SJSA1 (cell line): ENCODE data around the gene TRIM71. TPM values are rescaled to one million over a fixed set of nuclear protein-coding genes. Genes with fewer than 3 reads are reported as not detected.
"Not testable (repeated sequence)": the region's sequence is repeated elsewhere in the genome, so short reads cannot be mapped to it uniquely, and the experiment has no call there.

Source experiments
- DNase-seq, 2 experiments: peaks; one replicate each; pipeline ENCODE4 v3.0.0-alpha.2; 2015 to 2020; ENCODE audit warnings: low spot score in 2 of 2, low read depth in 1 of 2
- H3K27ac ChIP-seq: fragments of 250-450 bp; sonication (Bioruptor Pico); 2 replicates; pipeline ENCODE4 v1.5.1; 2020; ENCODE audit warnings: mild to moderate bottlenecking, moderate library complexity
- H3K27me3 ChIP-seq: fragments of 250-450 bp; sonication (Bioruptor Pico); replicated peaks from 2 replicates; pipeline ENCODE4 v1.5.1; 2020; ENCODE audit warnings: mild to moderate bottlenecking, moderate library complexity
- H3K36me3 ChIP-seq: fragments of 250-450 bp; sonication (Bioruptor Pico); 2 replicates; pipeline ENCODE4 v1.5.1; 2020; ENCODE audit warnings: mild to moderate bottlenecking
- H3K4me1 ChIP-seq: fragments of 250-450 bp; sonication (Bioruptor Pico); replicated peaks from 2 replicates; pipeline ENCODE4 v1.6.1; 2021; ENCODE audit warnings: mild to moderate bottlenecking
- H3K4me3 ChIP-seq: fragments of 250-450 bp; sonication (Bioruptor Pico); 2 replicates; pipeline ENCODE4 v1.5.1; 2020; ENCODE audit warnings: mild to moderate bottlenecking
- H3K9me3 ChIP-seq: fragments of 250-450 bp; sonication (Bioruptor Pico); replicated peaks from 2 replicates; pipeline ENCODE4 v1.5.1; 2020; ENCODE audit warnings: mild to moderate bottlenecking
- total RNA-seq: library from RNA; depleted of rRNA; stranded (reverse); fragments of >200 nt; shearing (Covaris generic); gene quantifications from 2 replicates; pipeline ENCODE4 v1.2.3, GENCODE V29; 2014

Gene TRIM71
- total RNA-seq, 1 experiment from 2014 or later = under 0.01 TPM

DNA sequence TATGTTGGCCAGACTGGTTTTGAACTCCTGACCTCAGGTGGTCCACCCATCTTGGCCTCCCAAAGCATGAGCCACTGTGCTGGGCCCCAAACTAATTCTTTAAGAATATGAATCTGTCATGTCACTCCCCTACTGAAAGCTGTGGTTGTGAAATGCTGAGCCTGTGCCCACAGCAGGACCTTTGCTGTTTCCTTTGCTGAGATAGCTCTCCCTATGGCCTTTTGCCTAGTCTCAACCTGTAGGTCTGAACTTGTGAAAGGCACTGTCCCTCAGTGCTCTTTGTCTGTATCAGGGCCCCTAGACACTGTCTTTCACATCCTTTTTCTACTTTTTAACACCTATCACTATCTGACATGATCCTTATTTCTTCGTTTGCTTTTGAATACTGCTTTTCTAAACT, 70.9 kb downstream of the TRIM71 start:
- Histone ChIP-seq H3K4me3 (no peak overlapping the region), H3K36me3 (no peaks in the 10 kb centered on the region), H3K4me1 (no peaks in the 10 kb centered on the region), H3K27me3 (0 out of 2 replicates have a peak, but pooled peaks cover 2% of the 10 kb centered on the region), H3K9me3 (no peaks in the 10 kb centered on the region), H3K27ac (no peak overlapping the region)
- DNase-seq = no peak

DNA sequence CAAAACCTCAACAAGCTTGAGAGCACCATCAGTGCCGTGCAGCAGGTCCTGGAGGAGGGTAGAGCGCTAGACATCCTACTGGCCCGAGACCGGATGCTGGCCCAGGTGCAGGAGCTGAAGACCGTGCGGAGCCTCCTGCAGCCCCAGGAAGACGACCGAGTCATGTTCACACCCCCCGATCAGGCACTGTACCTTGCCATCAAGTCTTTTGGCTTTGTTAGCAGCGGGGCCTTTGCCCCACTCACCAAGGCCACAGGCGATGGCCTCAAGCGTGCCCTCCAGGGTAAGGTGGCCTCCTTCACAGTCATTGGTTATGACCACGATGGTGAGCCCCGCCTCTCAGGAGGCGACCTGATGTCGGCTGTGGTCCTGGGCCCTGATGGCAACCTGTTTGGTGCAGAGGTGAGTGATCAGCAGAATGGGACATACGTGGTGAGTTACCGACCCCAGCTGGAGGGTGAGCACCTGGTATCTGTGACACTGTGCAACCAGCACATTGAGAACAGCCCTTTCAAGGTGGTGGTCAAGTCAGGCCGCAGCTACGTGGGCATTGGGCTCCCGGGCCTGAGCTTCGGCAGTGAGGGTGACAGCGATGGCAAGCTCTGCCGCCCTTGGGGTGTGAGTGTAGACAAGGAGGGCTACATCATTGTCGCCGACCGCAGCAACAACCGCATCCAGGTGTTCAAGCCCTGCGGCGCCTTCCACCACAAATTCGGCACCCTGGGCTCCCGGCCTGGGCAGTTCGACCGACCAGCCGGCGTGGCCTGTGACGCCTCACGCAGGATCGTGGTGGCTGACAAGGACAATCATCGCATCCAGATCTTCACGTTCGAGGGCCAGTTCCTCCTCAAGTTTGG, 72.9 kb downstream of the TRIM71 start:
- H3K4me3 ChIP-seq = no peak overlapping the region
- no peaks in the 10 kb centered on the region for H3K36me3 ChIP-seq
- H3K9me3 ChIP-seq = no peaks in the 10 kb centered on the region
- DNase-seq = no peak
- no peak overlapping the region for H3K27ac ChIP-seq
- no peaks in the 10 kb centered on the region for H3K4me1 ChIP-seq
- peaks cover 11% of the 10 kb centered on the region for H3K27me3 ChIP-seq

DNA sequence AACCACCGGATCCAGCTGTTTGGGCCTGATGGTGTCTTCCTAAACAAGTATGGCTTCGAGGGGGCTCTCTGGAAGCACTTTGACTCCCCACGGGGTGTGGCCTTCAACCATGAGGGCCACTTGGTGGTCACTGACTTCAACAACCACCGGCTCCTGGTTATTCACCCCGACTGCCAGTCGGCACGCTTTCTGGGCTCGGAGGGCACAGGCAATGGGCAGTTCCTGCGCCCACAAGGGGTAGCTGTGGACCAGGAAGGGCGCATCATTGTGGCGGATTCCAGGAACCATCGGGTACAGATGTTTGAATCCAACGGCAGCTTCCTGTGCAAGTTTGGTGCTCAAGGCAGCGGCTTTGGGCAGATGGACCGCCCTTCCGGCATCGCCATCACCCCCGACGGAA, 73.6 kb downstream of the TRIM71 start:
- Histone ChIP-seq H3K4me3 (no peak overlapping the region), H3K36me3 (no peaks in the 10 kb centered on the region), H3K27me3 (peaks cover 17% of the 10 kb centered on the region), H3K9me3 (no peaks in the 10 kb centered on the region), H3K27ac (no peak overlapping the region), H3K4me1 (no peaks in the 10 kb centered on the region)
- no peak for DNase-seq

DNA sequence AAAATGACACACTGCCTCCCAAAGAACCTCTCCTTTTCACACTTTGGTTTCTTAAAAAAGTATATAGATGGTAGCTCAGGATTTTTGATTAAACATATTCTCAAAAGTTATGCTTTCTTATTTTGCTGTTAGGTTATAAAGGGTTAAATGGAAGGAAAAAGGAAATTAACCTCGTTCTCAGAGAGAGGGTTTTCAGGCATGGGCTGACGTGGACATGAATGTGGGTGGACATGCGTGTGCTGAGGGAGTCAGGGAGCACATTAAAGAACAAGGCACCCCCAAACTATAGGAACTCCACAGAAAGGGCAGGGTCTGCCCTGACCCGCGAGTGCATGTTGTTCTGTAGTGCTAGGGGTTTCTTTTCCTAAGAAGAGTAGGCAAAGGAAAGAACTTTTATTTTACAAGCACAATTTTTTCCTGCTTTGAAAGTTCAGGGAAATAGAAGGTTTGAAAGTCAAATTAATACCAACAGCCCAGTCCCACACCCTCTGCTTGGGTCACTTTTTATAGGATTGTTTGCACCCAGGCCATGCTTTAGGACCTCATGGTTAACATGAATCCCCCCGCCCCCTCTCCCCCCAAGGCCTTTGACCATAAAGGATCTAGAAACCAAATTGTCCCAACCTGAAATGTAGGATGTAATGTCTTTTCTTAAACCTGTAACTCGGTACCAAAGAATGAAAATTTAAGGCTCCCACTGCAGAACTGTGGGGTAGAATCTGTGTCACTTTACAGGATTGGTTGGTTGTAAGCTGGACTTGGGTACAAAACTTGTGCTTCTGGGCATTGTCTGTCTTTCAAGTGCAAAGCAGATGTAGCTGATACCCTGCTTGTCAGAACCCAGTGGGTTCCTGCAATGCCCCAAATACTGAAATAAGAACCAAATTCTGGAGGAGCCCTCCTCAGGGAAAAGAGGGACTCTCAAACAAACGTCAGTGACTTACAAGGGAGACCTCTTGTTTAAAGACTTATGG, 75.1 kb downstream of the TRIM71 start:
- Histone ChIP-seq H3K27me3 (peaks cover 18% of the 10 kb centered on the region), H3K4me1 (peaks cover 4% of the 10 kb centered on the region; the same call in 1 of the 2 replicates), H3K36me3 (no peaks in the 10 kb centered on the region), H3K27ac (no peak overlapping the region), H3K4me3 (no peak overlapping the region), H3K9me3 (no peaks in the 10 kb centered on the region)
- no peak for DNase-seq

DNA sequence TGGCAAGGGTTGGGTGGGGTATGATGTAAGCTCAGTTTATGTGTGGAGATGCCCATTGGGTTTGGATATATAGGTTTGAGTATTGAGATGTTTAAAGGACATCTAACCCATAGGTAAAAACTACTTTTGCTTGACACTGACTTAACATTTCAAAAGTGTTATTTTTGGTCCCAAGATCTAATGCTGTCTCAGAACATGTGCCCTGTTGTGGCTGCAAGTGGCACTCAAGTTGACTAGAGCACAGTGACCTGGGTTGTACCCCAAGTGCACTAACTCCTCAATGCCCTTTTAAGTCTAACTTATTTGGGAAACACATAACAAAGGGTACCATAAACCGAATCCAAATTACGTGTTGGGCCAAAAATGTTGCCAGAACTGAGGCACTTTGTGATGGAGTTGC, 77.2 kb downstream of the TRIM71 start:
- H3K27ac ChIP-seq = no peak overlapping the region
- no peaks in the 10 kb centered on the region for H3K36me3 ChIP-seq
- H3K9me3 ChIP-seq = no peaks in the 10 kb centered on the region
- H3K4me1 ChIP-seq = peaks cover 4% of the 10 kb centered on the region; the same call in 1 of the 2 replicates
- DNase-seq = no peak
- H3K4me3 ChIP-seq = no peak overlapping the region
- peaks cover 24% of the 10 kb centered on the region for H3K27me3 ChIP-seq

DNA sequence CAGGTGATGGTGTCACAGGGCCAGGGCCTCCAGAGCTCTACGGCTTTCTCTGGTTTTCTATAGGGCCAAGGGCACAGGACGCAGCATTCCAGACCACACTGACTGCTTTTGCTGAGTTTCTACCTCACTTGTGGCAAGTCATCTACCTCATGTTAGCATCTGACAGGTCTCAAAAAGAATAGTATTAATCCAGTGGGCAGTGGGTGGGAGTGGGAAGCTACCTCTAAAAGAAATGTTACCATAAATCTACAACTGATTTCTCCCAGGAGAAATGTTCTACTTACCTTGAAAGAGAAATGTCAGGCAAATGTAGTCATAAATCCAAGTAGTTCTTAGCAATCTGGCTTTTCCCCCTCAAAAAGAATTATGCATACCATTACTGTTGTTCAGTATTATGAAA, 77.9 kb downstream of the TRIM71 start:
- H3K4me1 ChIP-seq = peaks cover 4% of the 10 kb centered on the region; the same call in 1 of the 2 replicates
- no peak overlapping the region for H3K4me3 ChIP-seq
- no peaks in the 10 kb centered on the region for H3K36me3 ChIP-seq
- H3K9me3 ChIP-seq = no peaks in the 10 kb centered on the region
- peaks cover 24% of the 10 kb centered on the region for H3K27me3 ChIP-seq
- no peak for DNase-seq
- no peak overlapping the region for H3K27ac ChIP-seq

DNA sequence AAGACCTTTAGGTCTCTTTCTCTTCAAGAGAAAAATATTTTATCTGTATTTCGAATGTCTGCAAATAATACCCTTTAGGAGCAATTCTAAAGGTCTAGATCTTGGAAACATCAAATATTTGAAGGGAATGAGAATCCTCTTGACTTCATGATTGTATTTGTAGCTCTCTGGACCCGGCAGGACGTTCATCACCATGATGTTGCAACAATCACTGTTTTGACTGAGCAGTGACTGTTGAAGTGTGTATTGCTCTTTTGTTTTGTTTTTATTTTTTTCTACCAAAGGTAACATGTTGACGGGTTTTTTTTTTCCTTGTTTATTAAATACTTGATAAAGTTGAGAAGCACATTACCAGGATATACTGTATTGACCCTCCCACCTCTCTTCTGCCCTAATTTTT, 78.3 kb downstream of the TRIM71 start:
- no peaks in the 10 kb centered on the region for H3K36me3 ChIP-seq
- H3K4me3 ChIP-seq = no peak overlapping the region
- peaks cover 4% of the 10 kb centered on the region; the same call in 1 of the 2 replicates for H3K4me1 ChIP-seq
- no peaks in the 10 kb centered on the region for H3K9me3 ChIP-seq
- DNase-seq = no peak
- peaks cover 24% of the 10 kb centered on the region for H3K27me3 ChIP-seq
- no peak overlapping the region for H3K27ac ChIP-seq

DNA sequence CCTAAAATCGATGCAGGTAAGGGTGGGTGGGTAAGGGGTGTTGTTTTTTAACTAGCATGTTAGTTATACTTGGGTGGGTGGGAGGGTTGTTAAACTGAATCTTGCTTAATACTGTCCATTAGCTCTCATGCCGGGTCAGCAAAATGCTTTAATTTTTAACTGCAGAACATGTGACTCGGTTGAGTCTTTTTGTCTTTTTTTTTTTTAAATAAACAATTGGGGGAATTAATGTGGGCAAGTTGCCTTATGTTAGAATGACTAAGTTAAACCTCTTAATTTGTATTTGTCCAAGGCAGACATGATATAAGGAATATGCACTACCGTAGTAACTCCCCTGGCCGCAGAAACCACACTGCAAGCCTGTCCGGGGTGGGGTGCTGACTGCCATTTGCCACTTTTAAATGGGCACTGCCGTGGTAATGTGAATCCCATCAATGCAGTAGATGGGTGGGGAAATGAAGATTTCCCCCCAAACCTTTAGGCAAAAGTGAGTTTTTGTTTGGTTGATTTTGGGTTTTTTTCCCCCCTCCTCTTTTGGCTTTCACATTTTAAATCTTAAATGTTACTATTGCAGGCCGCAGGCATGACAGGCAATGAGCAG, 79.3 kb downstream of the TRIM71 start:
- Histone ChIP-seq H3K36me3 (no peaks in the 10 kb centered on the region), H3K4me3 (no peak overlapping the region), H3K27me3 (peaks cover 24% of the 10 kb centered on the region), H3K9me3 (no peaks in the 10 kb centered on the region), H3K27ac (no peak overlapping the region), H3K4me1 (peaks cover 4% of the 10 kb centered on the region; the same call in 1 of the 2 replicates)
- peak in 1 of 2 experiments; percentile 10 for DNase-seq

DNA sequence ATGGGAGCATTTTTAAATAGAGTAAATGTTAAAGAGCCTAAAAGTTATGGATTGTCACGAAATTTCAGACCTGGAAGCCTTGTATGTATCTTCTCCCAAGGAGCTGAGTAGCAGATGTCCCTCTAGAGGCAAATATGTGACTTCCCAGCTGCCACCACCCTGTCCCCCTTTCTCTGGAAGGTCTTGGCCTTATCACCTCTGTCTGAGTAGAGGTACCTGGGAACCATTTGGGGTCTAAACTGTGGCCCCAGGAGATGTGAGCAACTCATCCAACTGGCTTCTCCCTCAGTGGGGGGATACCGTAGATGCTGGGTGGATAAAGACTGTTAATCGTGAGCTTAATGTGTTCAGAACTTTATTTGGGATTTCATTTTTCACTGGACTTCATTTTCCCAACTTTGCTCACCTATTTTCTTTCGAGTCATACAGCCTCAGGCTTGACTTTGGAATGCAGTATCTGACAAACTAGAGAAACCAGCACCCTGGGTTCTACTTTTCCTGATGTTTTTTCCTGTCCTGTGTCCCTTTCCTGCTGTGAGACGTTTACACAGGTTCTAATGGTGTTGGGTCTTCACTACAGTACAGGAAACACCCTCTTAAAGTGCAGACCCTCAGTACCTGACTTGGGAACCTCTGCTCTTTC, 80.3 kb downstream of the TRIM71 start:
- Histone ChIP-seq H3K27me3 (peaks cover 24% of the 10 kb centered on the region), H3K9me3 (no peaks in the 10 kb centered on the region), H3K4me3 (no peak overlapping the region), H3K36me3 (no peaks in the 10 kb centered on the region), H3K4me1 (peaks cover 4% of the 10 kb centered on the region; the same call in 1 of the 2 replicates), H3K27ac (no peak overlapping the region)
- no peak for DNase-seq

DNA sequence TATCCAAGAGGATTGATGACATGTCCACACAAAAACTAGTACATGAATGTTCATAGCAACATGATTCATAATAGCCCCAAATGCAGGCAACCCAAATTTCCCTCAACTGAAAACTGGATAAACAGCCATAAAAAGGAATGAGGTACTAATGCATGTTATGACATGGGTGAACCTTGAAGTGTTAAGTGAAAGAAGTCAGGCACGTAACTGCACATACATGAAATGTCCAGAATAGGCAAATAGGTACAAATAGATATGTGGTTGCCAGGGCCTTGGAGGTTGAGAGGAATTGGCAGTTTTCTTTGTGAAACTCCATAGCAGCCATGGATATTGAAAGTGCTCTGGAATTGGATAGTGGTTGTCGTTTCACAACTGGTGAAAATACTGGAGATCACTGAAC, 81.5 kb downstream of the TRIM71 start:
- H3K27ac ChIP-seq = no peak overlapping the region
- no peak overlapping the region for H3K4me3 ChIP-seq
- H3K4me1 ChIP-seq = peaks cover 4% of the 10 kb centered on the region; the same call in 1 of the 2 replicates
- no peak for DNase-seq
- H3K36me3 ChIP-seq = no peaks in the 10 kb centered on the region
- no peaks in the 10 kb centered on the region for H3K9me3 ChIP-seq
- H3K27me3 ChIP-seq = peaks cover 17% of the 10 kb centered on the region

DNA sequence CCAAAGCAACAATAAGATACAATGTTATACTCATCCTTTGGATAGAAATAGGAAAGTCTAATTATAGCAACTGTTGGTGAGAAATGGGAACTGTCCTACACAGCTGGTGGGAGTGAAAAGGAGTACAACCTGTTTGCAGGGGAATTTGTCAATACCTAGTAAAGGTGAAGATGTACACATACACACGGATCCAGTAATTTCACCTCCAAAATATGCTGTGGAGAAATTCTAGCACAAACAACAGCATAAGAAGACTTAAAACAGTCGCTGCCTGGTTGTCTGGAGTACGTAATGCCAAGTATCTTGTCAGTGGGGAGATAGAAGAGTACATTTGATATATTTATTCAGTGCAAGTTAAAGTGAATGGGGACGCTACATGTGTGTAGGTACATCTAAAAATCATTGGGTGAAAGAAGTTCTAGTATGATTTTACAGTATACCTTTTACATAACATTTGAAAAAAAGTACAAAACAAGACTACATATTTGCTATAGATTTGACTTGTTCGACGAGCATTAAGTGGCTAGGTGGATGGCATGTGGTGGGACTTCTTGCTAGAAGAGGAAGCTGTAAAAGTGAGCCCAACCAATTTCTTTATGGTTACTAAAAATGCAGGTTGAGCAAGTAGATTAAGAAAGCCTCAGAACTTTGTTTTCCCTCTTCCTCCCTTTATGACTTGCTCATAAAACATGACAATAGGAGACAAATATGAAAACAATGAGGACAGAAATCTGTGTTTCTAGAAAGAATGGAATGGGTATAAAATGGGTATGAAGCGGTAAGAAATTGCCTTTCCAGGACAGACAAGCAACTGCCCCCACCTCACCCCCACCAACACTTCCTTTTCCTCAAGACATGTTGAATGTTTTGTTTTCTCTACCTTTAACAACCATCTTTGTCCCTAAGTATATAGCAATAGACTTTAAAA, 83.5 kb downstream of the TRIM71 start:
- H3K36me3 ChIP-seq = no peaks in the 10 kb centered on the region
- H3K4me3 ChIP-seq = no peak overlapping the region
- peaks cover 4% of the 10 kb centered on the region; the same call in 1 of the 2 replicates for H3K4me1 ChIP-seq
- no peaks in the 10 kb centered on the region for H3K9me3 ChIP-seq
- DNase-seq = no peak
- H3K27ac ChIP-seq = no peak overlapping the region
- 0 out of 2 replicates have a peak, but pooled peaks cover 7% of the 10 kb centered on the region for H3K27me3 ChIP-seq

DNA sequence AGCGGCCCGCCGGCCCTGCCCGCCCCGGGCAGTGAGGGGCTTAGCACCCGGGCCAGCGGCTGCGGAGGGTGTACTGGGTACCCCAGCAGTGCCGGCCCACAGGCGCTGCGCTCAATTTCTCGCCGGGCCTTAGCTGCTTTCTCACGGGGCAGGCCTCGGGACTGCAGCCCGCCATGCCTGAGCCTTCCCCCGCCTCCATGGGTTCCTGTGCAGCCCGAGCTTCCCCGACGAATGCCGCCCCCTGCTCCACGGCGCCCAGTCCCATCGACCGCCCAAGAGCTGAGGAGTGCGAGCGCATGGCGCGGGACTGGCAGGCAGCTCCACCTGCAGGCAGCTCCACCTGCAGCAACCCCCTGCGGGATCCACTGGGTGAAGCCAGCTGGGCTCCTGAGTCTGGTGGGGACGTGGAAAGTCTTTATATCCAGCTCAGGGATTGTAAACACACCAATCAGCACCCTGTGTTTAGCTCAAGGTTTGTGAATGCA, 85.1 kb downstream of the TRIM71 start:
- not testable (repeated sequence) for DNase-seq

More for the DNA sequence above, 85.1 kb downstream of the TRIM71 start:
- not testable (repeated sequence) for H3K27ac ChIP-seq, H3K9me3 ChIP-seq, H3K36me3 ChIP-seq, H3K4me3 ChIP-seq, H3K4me1 ChIP-seq, H3K27me3 ChIP-seq
